Nucleus accumbens (tissue), 56 donors: ENCODE data around the gene MAPK12.
A peak's percentile ranks its signal among the peaks of the same experiment; 100 is the strongest.
"Not testable (repeated sequence)": the region's sequence is repeated elsewhere in the genome, so short reads cannot be mapped to it uniquely, and the experiment has no call there.

Experiments used
- DNase-seq, 56 donors: peaks; one replicate each; lab custom pipeline; 2025; lab: John Stamatoyannopoulos, UW

Gene MAPK12

DNA sequence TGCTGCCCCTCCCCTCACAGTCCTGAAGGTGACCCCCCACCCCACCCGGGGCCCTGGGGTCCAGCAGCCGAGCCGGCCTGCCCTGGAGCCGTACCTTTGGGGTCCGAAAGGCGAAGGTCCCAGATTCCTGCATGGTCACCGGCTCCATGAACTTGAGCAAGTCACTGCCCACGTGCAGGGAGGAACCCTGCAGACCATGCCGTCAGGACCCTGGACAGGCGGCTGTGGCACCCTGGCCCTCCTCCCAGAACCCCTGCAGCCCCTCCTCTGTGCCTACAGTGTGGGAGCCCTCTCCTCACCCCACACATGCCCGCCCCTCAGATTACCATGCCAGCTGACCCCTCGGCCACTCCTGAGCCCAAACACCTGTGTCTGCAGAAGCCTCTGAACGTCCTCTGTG lies 23.0 kb upstream of the MAPK12 start:
- no peak for DNase-seq

DNA sequence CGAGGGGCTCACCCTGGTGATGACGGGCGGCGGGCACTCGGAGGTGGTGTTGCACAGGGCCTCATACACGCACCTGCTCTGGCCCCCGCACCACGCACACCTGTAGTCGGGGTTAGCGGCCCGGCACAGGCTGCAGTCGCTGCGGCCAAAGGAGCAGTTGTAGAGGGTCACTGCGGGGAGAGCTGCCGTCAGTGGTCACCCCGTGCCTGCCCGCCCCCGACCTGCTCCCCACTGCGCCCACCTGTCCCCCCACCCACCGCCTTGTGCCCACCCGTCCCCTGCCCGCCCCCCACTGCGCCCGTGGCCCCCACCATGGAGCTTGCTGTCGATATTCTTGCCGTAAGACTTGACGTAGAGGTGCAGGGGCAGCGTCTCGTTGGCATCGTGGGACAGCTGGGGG lies 22.3 kb upstream of the MAPK12 start:
- no peak for DNase-seq

DNA sequence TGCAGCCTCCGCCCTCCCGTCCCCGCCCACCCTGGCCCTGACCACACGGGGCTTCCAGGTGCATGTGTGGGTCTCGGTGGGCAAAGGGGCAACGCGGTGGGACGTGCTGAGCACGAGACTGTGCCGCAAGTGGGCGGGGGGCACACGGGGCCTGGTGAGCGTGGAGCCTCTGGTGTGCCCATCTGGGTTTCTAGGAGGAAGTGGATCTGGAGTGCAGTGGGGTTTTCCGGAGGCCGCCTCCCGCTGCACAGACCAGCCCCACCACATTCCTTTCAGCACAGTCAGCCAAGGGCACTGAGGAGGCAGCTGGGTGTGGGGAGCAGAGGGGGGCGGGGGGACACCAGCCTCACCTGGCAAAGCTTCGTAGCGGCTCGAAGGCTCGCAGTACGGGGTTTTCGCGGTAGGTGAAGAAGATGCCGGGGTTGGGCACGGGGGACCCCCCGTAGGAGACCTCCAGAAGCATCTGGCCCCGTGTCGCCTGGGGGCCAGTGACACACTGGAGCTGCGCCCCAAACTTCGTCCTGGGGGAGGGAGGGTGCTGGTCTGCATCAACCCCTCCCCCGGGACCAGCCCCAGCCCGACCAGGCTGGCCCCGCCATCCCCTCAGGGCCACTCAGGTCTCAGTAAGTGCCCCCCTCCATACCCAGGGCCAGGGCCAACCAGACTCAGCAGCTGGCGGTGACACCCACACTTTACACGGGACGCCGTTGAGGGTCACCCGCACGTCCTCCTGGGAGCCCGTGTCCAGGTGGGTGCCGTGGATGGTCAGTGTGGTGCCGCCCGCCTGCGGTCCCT lies 21.1 kb upstream of the MAPK12 start:
- no peak for DNase-seq

DNA sequence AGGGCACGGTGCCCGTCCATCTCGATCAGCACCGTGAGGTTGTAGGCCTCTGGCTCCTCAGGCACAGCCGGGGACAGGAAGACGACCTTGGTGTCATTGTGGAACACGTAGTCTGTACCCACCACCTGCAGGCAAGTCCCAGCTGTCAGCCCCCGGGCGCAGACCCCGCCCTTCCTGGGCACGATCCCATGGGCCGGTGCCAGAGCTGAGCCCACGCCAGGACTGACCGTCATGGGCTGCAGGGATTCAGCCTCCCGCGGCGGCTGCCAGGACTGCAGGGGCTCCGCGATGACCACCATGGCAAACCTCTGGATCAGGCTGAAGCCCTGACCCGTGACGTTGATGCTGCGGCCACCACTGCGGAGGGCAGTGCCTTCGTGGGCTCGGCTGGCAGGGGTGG lies 20.5 kb upstream of the MAPK12 start:
- DNase-seq: no peak

DNA sequence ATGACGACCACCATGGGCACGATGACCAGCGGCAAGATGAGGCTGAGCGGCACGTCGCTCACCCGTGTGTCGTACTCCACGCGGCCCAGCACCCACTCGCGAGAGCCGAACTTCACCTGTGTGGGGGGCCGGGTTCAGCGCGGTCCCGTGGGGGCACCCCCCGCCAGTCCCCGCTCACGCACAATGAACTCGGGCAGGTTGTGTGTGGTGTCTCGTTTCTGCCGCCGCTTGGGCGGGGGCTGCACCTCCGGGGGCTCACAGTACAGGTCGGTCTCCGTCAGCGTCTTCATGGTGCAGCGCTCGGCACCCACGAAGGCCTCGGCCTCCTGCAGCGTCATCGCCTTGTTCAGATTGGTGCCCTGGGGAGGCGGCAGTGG lies 19.9 kb upstream of the MAPK12 start:
- DNase-seq: no peak

- DNase-seq: no peak
Measured at GRCh38 chr22:50280708-50281383, 19.4 kb upstream of the MAPK12 start.

DNA sequence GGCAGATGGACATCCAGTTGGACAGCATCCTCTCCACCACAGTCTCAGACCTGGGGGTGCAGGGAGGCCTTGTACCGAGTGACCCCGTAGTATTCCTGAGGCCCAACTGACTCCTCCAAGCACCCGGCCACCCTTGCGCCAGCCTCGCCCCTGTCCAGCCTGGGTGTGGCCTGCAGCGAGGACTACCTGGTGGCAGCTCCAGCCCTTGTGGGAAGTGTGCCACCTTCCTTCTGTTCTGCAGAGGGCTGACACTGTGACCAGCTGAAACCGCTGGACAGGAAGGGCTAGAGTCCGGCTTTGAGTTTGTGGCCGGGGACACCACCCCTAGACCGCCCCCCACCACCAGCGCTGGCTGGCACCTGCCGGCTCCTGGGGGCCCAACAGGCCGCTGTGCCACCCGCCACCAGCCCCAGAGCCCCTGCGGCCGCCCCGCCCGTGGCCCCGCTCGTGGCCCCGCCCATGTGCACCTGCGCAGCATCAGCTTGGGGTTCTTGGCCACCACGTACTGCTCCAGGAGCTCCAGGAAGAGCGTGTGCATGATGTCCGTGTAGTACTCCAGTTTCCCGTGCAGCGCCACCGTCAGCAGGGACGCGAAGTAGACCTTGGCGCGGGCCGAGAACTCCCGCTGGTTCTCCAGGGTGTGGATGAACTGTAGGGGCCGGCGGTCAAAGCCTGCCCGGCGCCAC lies 18.7 kb upstream of the MAPK12 start:
- DNase-seq: no peak

DNA sequence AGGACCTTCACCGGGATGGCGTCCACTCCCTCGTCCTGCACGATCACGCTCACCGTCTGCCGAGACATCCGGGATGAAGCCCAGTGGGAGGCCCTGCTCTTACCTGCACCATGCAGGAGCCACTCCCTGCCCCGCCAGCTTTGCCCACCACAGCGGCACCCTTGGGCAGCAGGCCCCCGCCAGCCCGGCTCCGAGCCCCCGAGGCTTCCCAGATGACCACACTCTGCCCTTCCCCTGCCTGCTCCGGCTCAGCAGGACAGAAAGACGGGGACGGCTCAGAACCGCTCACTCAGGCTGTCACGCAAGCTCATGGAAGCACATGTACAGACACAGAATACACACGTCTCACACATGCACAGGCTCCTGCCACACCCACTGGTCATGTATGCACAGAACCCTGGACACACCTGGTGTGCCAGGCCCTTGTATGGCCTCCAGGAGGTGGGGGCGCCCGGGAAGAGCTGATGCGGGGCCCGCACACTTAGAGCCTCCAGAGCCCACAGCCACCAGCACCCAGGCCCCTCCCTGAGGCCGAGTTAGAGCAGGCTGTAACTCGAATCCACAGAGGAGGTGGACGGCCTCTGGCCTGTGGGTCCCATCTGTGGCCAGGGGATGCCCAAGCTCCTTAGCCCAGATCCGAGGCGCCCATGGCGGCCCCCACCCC lies 17.6 kb upstream of the MAPK12 start:
- DNase-seq: no peak

DNA sequence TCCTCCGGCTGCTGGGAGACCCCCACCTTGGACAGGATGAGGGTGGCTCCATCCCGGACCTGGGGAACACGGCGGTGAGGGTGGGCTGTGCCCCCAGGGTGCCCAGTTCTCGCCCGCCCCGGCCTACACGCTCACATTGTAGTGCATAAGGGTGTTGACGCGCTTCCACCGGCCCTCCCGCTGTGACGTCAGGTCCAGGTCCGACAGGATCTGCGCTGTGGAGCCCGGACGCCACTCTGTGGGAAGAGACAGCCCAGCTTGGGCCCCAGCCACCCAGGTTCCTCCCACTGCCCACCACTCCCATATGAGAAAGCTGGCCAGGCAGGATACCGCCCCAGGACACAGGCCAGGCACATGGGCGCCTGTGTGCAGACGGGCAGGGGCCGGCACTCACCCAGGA lies 17.0 kb upstream of the MAPK12 start:
- DNase-seq: no peak

GRCh38 chr22:50277761-50278160 lies 16.3 kb upstream of the MAPK12 start:
- DNase-seq: no peak

GRCh38 chr22:50276143-50276542 lies 14.7 kb upstream of the MAPK12 start:
- peak in 54 of 56 donors; percentile 34 to 95 (median 78) for DNase-seq

DNA sequence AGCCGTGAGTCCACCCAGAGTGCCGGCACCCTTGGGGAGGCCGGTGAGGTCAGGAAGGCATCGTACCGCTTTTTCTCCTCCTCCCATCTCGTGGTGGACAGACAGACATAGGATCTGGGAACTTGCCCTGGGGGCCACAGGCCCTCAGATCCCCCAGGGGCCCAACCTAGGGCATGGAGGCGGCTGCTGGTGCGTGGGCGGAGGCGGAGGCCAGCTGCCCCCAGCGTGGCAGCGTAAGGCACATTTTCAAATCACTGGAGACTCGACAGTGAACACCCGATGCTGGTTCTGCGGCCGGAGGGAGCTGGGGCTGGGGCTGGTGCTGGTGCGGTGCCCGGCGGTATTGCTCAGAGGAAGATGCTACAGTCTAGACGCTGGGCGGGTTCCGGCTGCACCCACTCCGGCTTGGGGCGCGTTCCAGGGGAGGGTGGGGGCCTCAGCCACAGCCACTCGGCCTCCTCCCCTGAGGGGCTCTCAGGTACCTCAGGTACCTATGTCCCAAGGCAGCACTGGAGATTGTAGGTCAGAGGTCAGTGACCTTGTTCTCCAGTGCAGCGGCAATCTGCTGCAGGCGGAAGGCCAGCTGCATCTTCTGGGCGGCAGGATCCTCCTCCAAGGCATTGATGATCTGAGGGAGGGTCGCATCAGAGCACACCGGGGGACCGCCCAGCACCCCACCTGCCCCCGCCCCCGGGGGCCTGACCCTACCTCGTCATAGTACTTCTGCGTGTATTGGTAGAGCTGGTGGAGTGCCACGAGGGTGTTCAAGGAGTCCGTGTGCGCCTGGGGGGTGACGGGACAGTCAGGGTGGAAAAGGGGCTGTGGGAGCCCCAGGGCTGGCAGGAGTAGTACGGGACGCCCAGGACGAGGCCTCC lies 13.9 kb upstream of the MAPK12 start:
- DNase-seq: no peak

DNA sequence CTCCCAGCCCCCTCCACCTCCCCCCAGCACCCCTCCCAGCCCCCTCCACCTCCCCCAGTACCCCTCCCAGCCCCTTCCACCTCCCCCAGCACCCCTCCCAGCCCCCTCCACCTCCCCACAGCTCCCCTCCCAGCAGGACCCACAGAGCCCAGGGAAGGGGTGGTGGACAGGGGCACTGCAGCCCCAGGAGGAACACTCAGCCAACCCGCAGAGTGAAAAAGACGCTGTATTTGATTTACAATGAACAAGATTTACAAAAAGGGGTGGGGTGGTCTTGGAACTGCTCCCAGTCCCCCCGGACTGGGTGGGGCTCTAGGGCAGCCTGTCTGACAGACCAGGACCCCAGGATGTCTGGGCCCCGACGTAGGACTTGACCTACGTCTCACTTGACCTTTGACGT lies 13.3 kb upstream of the MAPK12 start:
- DNase-seq: no peak

DNA sequence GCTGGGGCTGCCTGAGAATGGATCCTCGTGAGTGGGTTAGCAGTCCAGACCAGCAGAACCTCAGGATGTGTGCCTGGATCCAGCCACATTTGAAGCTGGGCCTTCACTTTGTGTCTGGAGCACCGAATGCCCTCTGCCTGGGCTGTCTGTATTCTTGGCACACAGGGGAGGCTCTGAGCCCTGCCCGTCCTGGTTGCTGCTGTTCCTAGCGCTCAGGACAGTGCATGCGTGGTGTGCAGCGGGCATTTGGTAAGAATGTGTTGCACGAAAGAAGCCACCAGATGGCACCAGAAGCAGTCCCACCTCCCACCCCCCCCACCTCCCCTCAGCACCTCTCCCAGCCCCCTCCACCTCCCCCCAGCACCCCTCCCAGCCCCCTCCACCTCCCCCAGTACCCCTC lies 12.8 kb upstream of the MAPK12 start:
- DNase-seq: peak in 30 of 56 donors; percentile 11 to 73 (median 40)

- not testable (repeated sequence) for DNase-seq
Measured at GRCh38 chr22:50273781-50274180, 12.3 kb upstream of the MAPK12 start.

- peak in 2 of 56 donors; percentile 5 to 23 for DNase-seq
Measured at GRCh38 chr22:50273352-50273751, 11.9 kb upstream of the MAPK12 start.

- no peak for DNase-seq
Measured at GRCh38 chr22:50272044-50272802, 10.7 kb upstream of the MAPK12 start.

DNA sequence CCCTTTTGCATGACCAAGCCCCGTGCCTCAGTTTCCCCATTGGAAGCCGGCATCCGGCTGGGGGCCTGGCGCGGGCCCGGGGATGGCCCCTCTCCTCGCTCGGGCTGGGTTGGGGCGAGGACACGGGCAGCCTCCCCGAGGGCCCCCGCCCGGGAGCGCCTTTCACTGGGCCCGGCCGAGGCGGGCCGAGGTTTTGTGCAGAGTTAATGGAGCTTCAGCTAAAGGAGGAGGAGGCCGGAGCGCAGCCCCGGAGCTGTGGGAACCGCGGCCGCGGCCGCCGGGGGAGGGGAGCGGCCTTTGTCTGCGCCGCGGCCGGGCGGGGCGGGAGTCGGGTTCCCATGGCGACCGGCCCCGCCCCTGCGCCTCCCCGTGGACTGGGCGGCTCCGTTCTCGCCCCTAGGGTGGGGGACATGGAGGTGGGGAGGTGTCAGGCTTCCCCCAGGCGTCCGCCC lies 10.1 kb upstream of the MAPK12 start:
- peak in 25 of 56 donors; percentile 10 to 74 (median 38) for DNase-seq
